Liver (tissue), 9 donors: ENCODE results near the gene FH. TPM values are rescaled to one million over a fixed set of nuclear protein-coding genes. Genes with fewer than 3 reads are reported as not detected.
A peak's percentile ranks its signal among the peaks of the same experiment; 100 is the strongest.

ENCODE experiments used
- DNase-seq: peaks from one replicate; pipeline ENCODE4 v3.0.0-alpha.2; 2017; ENCODE audit warnings: low spot score
- H3K27ac ChIP-seq, 2 donors: one replicate each; pipeline ENCODE4 v1.7.0; 2013; ENCODE audit warnings: inconsistent platforms in 2 of 2, low read length in 2 of 2, control low read depth in 1 of 2, low read depth in 1 of 2, mild to moderate bottlenecking in 1 of 2
- H3K27me3 ChIP-seq, 4 donors: one replicate each; pipeline versions ENCODE4 v1.6.1 to v1.7.0; 2013; ENCODE audit warnings: low read length in 3 of 4, inconsistent platforms in 1 of 4, mild to moderate bottlenecking in 1 of 4, moderate library complexity in 1 of 4; ENCODE audit not compliant: control insufficient read depth in 4 of 4, insufficient read depth in 4 of 4
- H3K36me3 ChIP-seq, 4 donors: one replicate each; pipeline versions ENCODE4 v1.6.1 to v1.7.0; 2013; ENCODE audit warnings: low read length in 3 of 4, mild to moderate bottlenecking in 3 of 4, low read depth in 1 of 4, moderate library complexity in 1 of 4; ENCODE audit not compliant: control insufficient read depth in 4 of 4, insufficient read depth in 3 of 4
- H3K4me1 ChIP-seq, 4 donors: one replicate each; pipeline versions ENCODE4 v1.6.1 to v1.7.0; 2013; ENCODE audit warnings: low read length in 3 of 4, mild to moderate bottlenecking in 3 of 4, moderate library complexity in 1 of 4; ENCODE audit not compliant: control insufficient read depth in 4 of 4, insufficient read depth in 4 of 4
- H3K4me3 ChIP-seq, 3 donors: one replicate each; pipeline versions ENCODE4 v1.6.1 to v1.7.0; 2013; ENCODE audit warnings: low read length in 3 of 3, control low read depth in 1 of 3, low read depth in 1 of 3, mild to moderate bottlenecking in 1 of 3
- H3K9ac ChIP-seq, 2 donors: one replicate each; pipeline ENCODE4 v1.7.0; 2013; ENCODE audit warnings: low read length in 2 of 2, mild to moderate bottlenecking in 2 of 2, moderate library complexity in 2 of 2, control low read depth in 1 of 2, low read depth in 1 of 2
- H3K9me3 ChIP-seq, 4 donors: one replicate each; pipeline versions ENCODE4 v1.6.1 to v1.7.0; 2013; ENCODE audit warnings: low read length in 3 of 4; ENCODE audit not compliant: control insufficient read depth in 4 of 4
- EGR1 ChIP-seq, 2 donors: IDR thresholded peaks; 2 replicates each; pipeline ENCODE4 v1.6.1; 2016 to 2018; ENCODE audit warnings: antibody characterized with exemption in 2 of 2, low read depth in 2 of 2
- FOXA1 ChIP-seq: IDR thresholded peaks from 2 replicates; pipeline ENCODE4 v1.6.1; 2016; ENCODE audit warnings: antibody characterized with exemption
- FOXA2 ChIP-seq: IDR thresholded peaks from 2 replicates; pipeline ENCODE4 v1.6.1; 2016; ENCODE audit warnings: antibody characterized with exemption
- GABPA ChIP-seq, 2 donors: IDR thresholded peaks in 1 of 2; conservative IDR thresholded peaks in 1 of 2; 2 replicates each; pipeline ENCODE4 v1.6.1; 2016; ENCODE audit warnings: antibody characterized with exemption in 2 of 2, mild to moderate bottlenecking in 1 of 2, moderate library complexity in 1 of 2
- HNF4A ChIP-seq, 2 donors: conservative IDR thresholded peaks; 2 replicates each; pipeline ENCODE4 v1.6.1; 2016; ENCODE audit warnings: antibody characterized with exemption in 2 of 2, mild to moderate bottlenecking in 2 of 2
- HNF4G ChIP-seq: IDR thresholded peaks from 2 replicates; pipeline ENCODE4 v1.6.1; 2016; ENCODE audit warnings: antibody characterized with exemption
- JUND ChIP-seq, 2 donors: IDR thresholded peaks; 2 replicates each; pipeline ENCODE4 v1.6.1; 2016; ENCODE audit warnings: antibody characterized with exemption in 2 of 2
- RAD21 ChIP-seq, 2 donors: IDR thresholded peaks; 2 replicates each; pipeline ENCODE4 v1.6.1; 2016; ENCODE audit warnings: antibody characterized with exemption in 2 of 2, mild to moderate bottlenecking in 2 of 2
- RXRA ChIP-seq, 2 donors: IDR thresholded peaks; 2 replicates each; pipeline ENCODE4 v1.6.1; 2017 to 2018; ENCODE audit warnings: antibody characterized with exemption in 2 of 2, mild to moderate bottlenecking in 1 of 2
- SP1 ChIP-seq: IDR thresholded peaks from 2 replicates; pipeline ENCODE4 v1.6.1; 2018; ENCODE audit warnings: antibody characterized with exemption, mild to moderate bottlenecking
- TAF1 ChIP-seq: conservative IDR thresholded peaks from 2 replicates; pipeline ENCODE4 v1.6.1; 2016; ENCODE audit warnings: antibody characterized with exemption, mild to moderate bottlenecking
- YY1 ChIP-seq: IDR thresholded peaks from 2 replicates; pipeline ENCODE4 v1.6.1; 2016; ENCODE audit warnings: antibody characterized with exemption, mild to moderate bottlenecking
- WGBS: extraction: QIAGEN DNeasy Blood & Tissue Kit; methylation state at CpG from one replicate; pipeline ENCODE4 v1.1.7; 2013; 5-methylcytosine and 5-hydroxymethylcytosine counted together
- polyA plus RNA-seq, 2 donors: library from polyadenylated mRNA; stranded (reverse) in 1 of 2; unstranded in 1 of 2; fragments of 200-250 nt in 1 of 2; fragments of >200 nt in 1 of 2; fragmentation: Nextera tagmentation in 1 of 2; extraction: Ambion mirVana in 1 of 2; gene quantifications; one replicate each; pipeline versions ENCODE4 v1.2.1 to v1.2.3, GENCODE V29; 2013 to 2015
- total RNA-seq, 2 donors: library from RNA; depleted of rRNA; stranded (reverse); fragments of >200 nt; gene quantifications; one replicate each; pipeline ENCODE4 v1.2.3, GENCODE V29; 2014
- TF ChIP-seq, protein P1 (sequence below): IDR thresholded peaks from 2 replicates; pipeline ENCODE4 v1.6.1; 2016; ENCODE audit warnings: antibody characterized with exemption, mild to moderate bottlenecking
- TF ChIP-seq, protein P2 (sequence below): fragments of 150-350 bp; IDR thresholded peaks from 2 replicates; pipeline ENCODE4 v1.5.1; 2017; ENCODE audit warnings: improper control_type of control experiment, low read depth, low read length; ENCODE audit not compliant: missing input control
- TF ChIP-seq, protein P3 (sequence below): IDR thresholded peaks from 2 replicates; pipeline ENCODE4 v1.6.1; 2016; ENCODE audit warnings: antibody characterized with exemption
- TF ChIP-seq, protein P4 (sequence below): IDR thresholded peaks from 2 replicates; pipeline ENCODE4 v1.6.1; 2016; ENCODE audit warnings: antibody characterized with exemption
- TF ChIP-seq, protein P5 (sequence below): IDR thresholded peaks from 2 replicates; pipeline ENCODE4 v1.6.1; 2016; ENCODE audit warnings: antibody characterized with exemption
- donor health status: healthy.
- donor health status: healthy.
- donor health status: healthy.
- donor health status: healthy.
- donor health status: healthy.

Gene FH
- total and polyA plus RNA-seq, 4 donors, result 68.3 to 145 (median 120) TPM

DNA sequence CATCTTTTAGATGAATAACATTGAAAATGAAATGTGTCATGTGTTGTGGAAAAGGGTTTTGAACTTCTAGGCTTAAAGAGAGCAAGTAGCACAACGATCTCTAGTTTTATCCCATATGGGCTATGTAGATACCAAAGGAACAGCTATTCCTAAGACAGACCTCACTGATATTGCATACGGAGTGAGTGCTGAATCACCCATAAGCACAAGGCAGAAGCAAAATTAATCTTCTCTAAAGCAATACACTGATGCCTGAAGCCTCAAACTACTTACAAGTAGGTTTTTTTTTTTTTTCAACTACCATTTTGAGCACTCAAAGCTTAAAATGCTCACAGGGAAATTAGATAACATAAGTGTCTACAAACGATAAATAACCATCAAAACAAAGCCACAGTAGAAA lies 7.6 kb upstream of the FH start:
- TF ChIP-seq HNF4A (conservative IDR thresholded peaks at IDR 0.05) (no peak), GABPA (IDR thresholded peaks at IDR 0.05 in 1 of 2, conservative IDR thresholded peaks at IDR 0.05 in 1 of 2) (no peak), RAD21 (IDR thresholded peaks at IDR 0.05) (no peak), FOXA2 (no peak), EGR1 (IDR thresholded peaks at IDR 0.05; ENCODE audit: low read depth in 2 of 2) (no peak), RXRA (IDR thresholded peaks at IDR 0.05) (no peak), YY1 (no peak), SP1 (no peak), HNF4G (no peak), JUND (IDR thresholded peaks at IDR 0.05) (no peak), TAF1 (no peak)
- TF ChIP-seq, protein P1, sequence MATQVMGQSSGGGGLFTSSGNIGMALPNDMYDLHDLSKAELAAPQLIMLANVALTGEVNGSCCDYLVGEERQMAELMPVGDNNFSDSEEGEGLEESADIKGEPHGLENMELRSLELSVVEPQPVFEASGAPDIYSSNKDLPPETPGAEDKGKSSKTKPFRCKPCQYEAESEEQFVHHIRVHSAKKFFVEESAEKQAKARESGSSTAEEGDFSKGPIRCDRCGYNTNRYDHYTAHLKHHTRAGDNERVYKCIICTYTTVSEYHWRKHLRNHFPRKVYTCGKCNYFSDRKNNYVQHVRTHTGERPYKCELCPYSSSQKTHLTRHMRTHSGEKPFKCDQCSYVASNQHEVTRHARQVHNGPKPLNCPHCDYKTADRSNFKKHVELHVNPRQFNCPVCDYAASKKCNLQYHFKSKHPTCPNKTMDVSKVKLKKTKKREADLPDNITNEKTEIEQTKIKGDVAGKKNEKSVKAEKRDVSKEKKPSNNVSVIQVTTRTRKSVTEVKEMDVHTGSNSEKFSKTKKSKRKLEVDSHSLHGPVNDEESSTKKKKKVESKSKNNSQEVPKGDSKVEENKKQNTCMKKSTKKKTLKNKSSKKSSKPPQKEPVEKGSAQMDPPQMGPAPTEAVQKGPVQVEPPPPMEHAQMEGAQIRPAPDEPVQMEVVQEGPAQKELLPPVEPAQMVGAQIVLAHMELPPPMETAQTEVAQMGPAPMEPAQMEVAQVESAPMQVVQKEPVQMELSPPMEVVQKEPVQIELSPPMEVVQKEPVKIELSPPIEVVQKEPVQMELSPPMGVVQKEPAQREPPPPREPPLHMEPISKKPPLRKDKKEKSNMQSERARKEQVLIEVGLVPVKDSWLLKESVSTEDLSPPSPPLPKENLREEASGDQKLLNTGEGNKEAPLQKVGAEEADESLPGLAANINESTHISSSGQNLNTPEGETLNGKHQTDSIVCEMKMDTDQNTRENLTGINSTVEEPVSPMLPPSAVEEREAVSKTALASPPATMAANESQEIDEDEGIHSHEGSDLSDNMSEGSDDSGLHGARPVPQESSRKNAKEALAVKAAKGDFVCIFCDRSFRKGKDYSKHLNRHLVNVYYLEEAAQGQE, result no peak
- TF ChIP-seq, protein P2, sequence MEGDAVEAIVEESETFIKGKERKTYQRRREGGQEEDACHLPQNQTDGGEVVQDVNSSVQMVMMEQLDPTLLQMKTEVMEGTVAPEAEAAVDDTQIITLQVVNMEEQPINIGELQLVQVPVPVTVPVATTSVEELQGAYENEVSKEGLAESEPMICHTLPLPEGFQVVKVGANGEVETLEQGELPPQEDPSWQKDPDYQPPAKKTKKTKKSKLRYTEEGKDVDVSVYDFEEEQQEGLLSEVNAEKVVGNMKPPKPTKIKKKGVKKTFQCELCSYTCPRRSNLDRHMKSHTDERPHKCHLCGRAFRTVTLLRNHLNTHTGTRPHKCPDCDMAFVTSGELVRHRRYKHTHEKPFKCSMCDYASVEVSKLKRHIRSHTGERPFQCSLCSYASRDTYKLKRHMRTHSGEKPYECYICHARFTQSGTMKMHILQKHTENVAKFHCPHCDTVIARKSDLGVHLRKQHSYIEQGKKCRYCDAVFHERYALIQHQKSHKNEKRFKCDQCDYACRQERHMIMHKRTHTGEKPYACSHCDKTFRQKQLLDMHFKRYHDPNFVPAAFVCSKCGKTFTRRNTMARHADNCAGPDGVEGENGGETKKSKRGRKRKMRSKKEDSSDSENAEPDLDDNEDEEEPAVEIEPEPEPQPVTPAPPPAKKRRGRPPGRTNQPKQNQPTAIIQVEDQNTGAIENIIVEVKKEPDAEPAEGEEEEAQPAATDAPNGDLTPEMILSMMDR, result no peak
- TF ChIP-seq, protein P3, sequence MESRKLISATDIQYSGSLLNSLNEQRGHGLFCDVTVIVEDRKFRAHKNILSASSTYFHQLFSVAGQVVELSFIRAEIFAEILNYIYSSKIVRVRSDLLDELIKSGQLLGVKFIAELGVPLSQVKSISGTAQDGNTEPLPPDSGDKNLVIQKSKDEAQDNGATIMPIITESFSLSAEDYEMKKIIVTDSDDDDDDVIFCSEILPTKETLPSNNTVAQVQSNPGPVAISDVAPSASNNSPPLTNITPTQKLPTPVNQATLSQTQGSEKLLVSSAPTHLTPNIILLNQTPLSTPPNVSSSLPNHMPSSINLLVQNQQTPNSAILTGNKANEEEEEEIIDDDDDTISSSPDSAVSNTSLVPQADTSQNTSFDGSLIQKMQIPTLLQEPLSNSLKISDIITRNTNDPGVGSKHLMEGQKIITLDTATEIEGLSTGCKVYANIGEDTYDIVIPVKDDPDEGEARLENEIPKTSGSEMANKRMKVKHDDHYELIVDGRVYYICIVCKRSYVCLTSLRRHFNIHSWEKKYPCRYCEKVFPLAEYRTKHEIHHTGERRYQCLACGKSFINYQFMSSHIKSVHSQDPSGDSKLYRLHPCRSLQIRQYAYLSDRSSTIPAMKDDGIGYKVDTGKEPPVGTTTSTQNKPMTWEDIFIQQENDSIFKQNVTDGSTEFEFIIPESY, result no peak
- TF ChIP-seq, protein P4, sequence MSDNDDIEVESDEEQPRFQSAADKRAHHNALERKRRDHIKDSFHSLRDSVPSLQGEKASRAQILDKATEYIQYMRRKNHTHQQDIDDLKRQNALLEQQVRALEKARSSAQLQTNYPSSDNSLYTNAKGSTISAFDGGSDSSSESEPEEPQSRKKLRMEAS, result no peak
- TF ChIP-seq, protein P5, sequence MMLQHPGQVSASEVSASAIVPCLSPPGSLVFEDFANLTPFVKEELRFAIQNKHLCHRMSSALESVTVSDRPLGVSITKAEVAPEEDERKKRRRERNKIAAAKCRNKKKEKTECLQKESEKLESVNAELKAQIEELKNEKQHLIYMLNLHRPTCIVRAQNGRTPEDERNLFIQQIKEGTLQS, result no peak
- Histone ChIP-seq H3K9me3 (no peaks in the 10 kb centered on the region), H3K9ac (no peak overlapping the region), H3K36me3 (no peaks in the 10 kb centered on the region), H3K27me3 (no peaks in the 10 kb centered on the region), H3K27ac (no peak overlapping the region), H3K4me1 (peaks cover 6 to 27% (median 11%) of the 10 kb centered on the region in 4 donors), H3K4me3 (no peak overlapping the region)
- WGBS, result 84% methylated on average over 3 of the region's 3 CpGs
- DNase-seq, result no peak

DNA sequence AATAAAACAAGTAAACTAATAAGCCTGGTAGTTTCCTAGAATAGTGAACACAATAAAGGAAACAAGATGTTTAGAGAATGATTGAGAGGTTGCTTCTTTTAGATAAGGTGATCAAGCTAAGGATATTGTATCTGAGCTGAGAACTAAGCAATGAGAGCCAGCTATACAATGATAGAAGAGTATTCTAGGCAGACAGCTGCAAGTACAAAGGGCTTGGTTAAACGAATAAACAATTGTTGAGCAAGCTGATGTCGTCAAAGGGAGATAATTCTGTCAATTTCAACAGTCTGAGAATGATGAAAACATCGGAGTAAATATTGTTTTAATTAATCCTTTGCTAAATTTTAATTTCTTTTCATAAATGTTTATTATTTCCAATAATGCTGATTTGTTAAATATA lies 5.5 kb upstream of the FH start:
- Histone ChIP-seq H3K36me3 (no peaks in the 10 kb centered on the region), H3K27ac (peak overlapping the region; percentile 82), H3K9me3 (no peaks in the 10 kb centered on the region), H3K27me3 (no peaks in the 10 kb centered on the region), H3K9ac (peak overlapping the region in 1 of 2 donors; percentile 56), H3K4me3 (no peak overlapping the region), H3K4me1 (peaks cover 6 to 34% (median 11%) of the 10 kb centered on the region in 4 donors)
- WGBS, result 22% methylated on average over 3 of the region's 3 CpGs
- DNase-seq, result no peak
- TF ChIP-seq SP1, result peak; percentile 59
- TF ChIP-seq, protein P2, result no peak
- peak; percentile 42 for TF ChIP-seq FOXA2
- TF ChIP-seq, protein P1, result peak; percentile 86
- TF ChIP-seq TAF1, result no peak
- TF ChIP-seq FOXA1, result no peak
- TF ChIP-seq RXRA (IDR thresholded peaks at IDR 0.05), result peak in 1 of 2 donors; percentile 52
